Neuron (in vitro differentiated cells): ENCODE measurements around the gene NCOA3.
"Not testable (repeated sequence)": the region's sequence is repeated elsewhere in the genome, so short reads cannot be mapped to it uniquely, and the experiment has no call there.

Source experiments
- H2AFZ ChIP-seq: one replicate; pipeline ENCODE4 v1.6.1; 2013; ENCODE audit warnings: low read depth, mild to moderate bottlenecking, inconsistent platforms, low read length, moderate library complexity
- H3K27me3 ChIP-seq: one replicate; pipeline ENCODE4 v1.6.1; 2013; ENCODE audit warnings: low read length; ENCODE audit not compliant: insufficient read depth
- H3K36me3 ChIP-seq: one replicate; pipeline ENCODE4 v1.6.1; 2013; ENCODE audit warnings: low read length; ENCODE audit not compliant: insufficient read depth
- H3K4me1 ChIP-seq: one replicate; pipeline ENCODE4 v1.6.1; 2013; ENCODE audit warnings: low read length; ENCODE audit not compliant: insufficient read depth
- H3K4me3 ChIP-seq: 2 replicates; pipeline ENCODE4 v1.5.1; 2013; ENCODE audit warnings: mild to moderate bottlenecking, low read length, moderate library complexity
- H3K9me3 ChIP-seq: one replicate; pipeline ENCODE4 v1.6.1; 2013; ENCODE audit warnings: low read length

NCOA3 gene

GRCh38 chr20:47577314-47577713, 75.6 kb downstream of the NCOA3 start:
- Histone ChIP-seq H3K4me3 (peak overlapping the region; percentile 28), H3K27me3 (no peaks in the 10 kb centered on the region), H3K36me3 (no peaks in the 10 kb centered on the region), H2AFZ (no peak overlapping the region), H3K4me1 (peaks cover 43% of the 10 kb centered on the region), H3K9me3 (no peaks in the 10 kb centered on the region)

- Histone ChIP-seq H3K4me1 (peaks cover 41% of the 10 kb centered on the region), H2AFZ (no peak overlapping the region), H3K9me3 (no peaks in the 10 kb centered on the region), H3K36me3 (no peaks in the 10 kb centered on the region), H3K4me3 (no peak overlapping the region), H3K27me3 (no peaks in the 10 kb centered on the region)
Observed at GRCh38 chr20:47578543-47578942, 76.9 kb downstream of the NCOA3 start.

DNA sequence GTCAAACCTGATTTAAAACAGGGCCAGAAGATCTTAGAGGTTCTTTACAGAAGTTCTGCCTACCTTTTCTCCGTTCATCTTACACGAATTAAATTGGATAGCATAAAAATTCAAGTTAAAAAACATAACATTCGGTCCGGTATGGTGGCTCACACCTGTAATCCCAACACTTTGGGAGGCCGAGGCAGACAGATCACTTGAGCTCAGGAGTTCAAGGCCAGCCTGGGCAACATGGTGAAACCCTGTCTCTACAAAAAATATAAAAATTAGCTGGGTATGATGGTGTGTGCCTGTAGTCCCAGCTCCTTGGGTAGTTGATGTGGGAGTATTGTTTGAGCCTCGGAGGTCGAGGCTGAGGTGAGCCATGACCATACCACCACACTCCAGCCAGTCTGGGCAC, 79.0 kb downstream of the NCOA3 start:
- H3K4me3 ChIP-seq, H2AFZ ChIP-seq, H3K27me3 ChIP-seq, H3K36me3 ChIP-seq, H3K9me3 ChIP-seq: not testable (repeated sequence)
- H3K4me1 ChIP-seq, result peaks cover 22% of the 10 kb centered on the region

DNA sequence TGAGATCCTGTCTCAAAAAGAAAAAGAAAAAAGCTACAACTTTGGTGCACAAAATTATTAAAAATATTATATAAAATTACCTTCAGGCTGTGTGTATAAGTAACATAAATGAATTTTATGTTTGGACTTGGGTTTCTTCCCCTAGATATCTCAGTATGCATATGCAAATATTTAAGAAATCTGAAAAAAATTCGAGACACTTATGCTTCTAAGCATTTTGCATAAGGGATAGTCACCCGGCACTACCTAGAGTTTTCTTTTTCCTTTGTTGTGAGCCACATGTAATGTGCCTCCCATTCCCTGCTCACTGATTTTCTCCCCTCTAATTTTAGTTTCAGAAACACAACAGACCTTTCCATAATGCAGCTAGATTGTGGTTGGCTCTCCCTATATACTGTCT, 79.4 kb downstream of the NCOA3 start:
- Histone ChIP-seq H3K4me3 (no peak overlapping the region), H3K9me3 (peaks cover 4% of the 10 kb centered on the region), H3K27me3 (no peaks in the 10 kb centered on the region), H3K36me3 (peaks cover 3% of the 10 kb centered on the region), H2AFZ (no peak overlapping the region), H3K4me1 (peaks cover 18% of the 10 kb centered on the region)

DNA sequence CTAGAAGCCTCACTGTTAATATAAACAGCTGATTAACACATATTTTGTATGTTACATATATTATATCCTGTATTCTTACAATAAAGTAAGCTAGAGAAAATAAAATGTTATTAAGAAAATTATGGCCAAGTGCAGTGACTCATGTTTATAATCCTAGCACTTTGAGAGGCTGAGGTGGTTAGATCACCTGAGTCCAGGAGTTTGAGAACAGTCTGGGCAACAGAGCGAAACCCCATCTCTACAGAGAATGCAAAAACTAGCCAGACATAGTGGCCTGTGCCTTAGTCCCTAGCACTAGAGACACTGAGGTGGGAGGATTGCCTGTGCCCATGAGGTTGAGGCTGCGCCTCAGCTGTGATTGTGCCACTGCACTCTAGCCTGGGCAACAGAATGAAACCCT, 81.9 kb downstream of the NCOA3 start:
- peaks cover 4% of the 10 kb centered on the region for H3K4me1 ChIP-seq
- no peak overlapping the region for H2AFZ ChIP-seq
- no peak overlapping the region for H3K4me3 ChIP-seq
- no peaks in the 10 kb centered on the region for H3K27me3 ChIP-seq
- peaks cover 3% of the 10 kb centered on the region for H3K36me3 ChIP-seq
- peaks cover 4% of the 10 kb centered on the region for H3K9me3 ChIP-seq

GRCh38 chr20:47585087-47585747, 83.5 kb downstream of the NCOA3 start:
- peaks cover 4% of the 10 kb centered on the region for H3K4me1 ChIP-seq
- peaks cover 7% of the 10 kb centered on the region for H3K36me3 ChIP-seq
- H3K4me3 ChIP-seq, result no peak overlapping the region
- peaks cover 4% of the 10 kb centered on the region for H3K9me3 ChIP-seq
- no peaks in the 10 kb centered on the region for H3K27me3 ChIP-seq
- H2AFZ ChIP-seq, result no peak overlapping the region

GRCh38 chr20:47586649-47587294, 85.1 kb downstream of the NCOA3 start:
- Histone ChIP-seq H3K27me3 (no peaks in the 10 kb centered on the region), H3K9me3 (peaks cover 4% of the 10 kb centered on the region), H3K4me3 (no peak overlapping the region), H3K36me3 (peaks cover 7% of the 10 kb centered on the region), H2AFZ (no peak overlapping the region), H3K4me1 (peaks cover 4% of the 10 kb centered on the region)

DNA sequence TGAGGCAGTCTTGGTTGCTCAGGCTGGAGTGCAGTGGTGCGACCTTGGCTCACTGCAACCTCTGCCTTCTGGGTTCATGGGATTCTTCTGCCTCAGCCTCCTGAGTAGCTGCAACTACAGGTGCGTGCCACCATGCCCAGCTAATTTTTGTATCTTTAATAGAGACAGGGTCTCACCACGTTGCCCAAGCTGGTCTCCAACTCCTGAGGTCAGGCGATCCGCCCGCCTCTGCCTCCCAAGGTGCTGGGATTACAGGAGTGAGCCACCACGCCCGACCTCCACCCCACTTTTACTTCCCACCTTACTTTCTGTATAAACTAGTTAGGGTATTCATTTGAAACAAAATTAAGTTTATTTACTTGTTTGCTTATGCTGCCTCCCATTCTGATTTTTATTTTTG, 86.5 kb downstream of the NCOA3 start:
- H3K4me3 ChIP-seq, result no peak overlapping the region
- no peak overlapping the region for H2AFZ ChIP-seq
- no peaks in the 10 kb centered on the region for H3K27me3 ChIP-seq
- H3K36me3 ChIP-seq, result peaks cover 7% of the 10 kb centered on the region
- peaks cover 4% of the 10 kb centered on the region for H3K4me1 ChIP-seq
- peaks cover 4% of the 10 kb centered on the region for H3K9me3 ChIP-seq

DNA sequence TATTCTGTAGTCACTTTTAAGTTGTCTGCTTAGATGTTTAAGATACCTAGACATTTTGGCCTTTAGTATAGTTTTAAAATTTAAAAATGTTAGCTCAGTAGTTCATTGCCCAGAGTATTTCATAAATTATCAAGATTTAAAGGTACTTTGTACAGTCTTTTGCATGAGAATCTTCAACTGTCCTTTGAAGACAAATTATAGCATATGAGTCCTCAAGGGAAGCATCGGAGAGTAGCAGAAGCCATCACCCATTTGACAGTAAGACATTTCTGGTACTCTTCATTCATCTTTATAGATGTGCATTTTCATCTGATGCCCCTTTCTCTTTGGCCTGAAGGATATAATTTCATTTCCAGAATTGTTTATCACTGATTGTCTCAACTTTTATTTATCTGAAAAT, 89.5 kb downstream of the NCOA3 start:
- H3K9me3 ChIP-seq, result peaks cover 4% of the 10 kb centered on the region
- H3K27me3 ChIP-seq, result no peaks in the 10 kb centered on the region
- H2AFZ ChIP-seq, result no peak overlapping the region
- peaks cover 4% of the 10 kb centered on the region for H3K36me3 ChIP-seq
- H3K4me1 ChIP-seq, result peaks cover 4% of the 10 kb centered on the region
- no peak overlapping the region for H3K4me3 ChIP-seq

DNA sequence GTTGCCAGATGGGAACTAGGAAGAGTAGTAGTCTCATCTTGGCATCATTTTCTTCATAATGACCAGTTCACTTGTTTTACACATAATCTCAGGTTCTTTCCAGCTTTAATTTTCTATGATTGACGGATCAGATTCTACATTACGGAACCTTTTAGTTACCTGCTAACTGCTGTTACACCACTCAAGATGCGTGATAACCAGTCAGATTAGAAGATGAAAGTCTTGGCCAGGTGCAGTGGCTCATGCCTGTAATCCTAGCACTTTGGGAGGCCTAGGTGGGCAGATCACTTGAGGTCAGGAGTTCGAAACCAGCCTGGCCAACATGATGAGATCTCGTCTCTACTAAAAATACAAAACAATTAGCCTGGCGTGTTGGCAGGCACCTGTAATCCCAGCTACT, 92.5 kb downstream of the NCOA3 start:
- Histone ChIP-seq H3K27me3 (no peaks in the 10 kb centered on the region), H3K4me1 (no peaks in the 10 kb centered on the region), H3K9me3 (peaks cover 4% of the 10 kb centered on the region), H3K4me3 (no peak overlapping the region), H3K36me3 (peaks cover 3% of the 10 kb centered on the region), H2AFZ (no peak overlapping the region)

GRCh38 chr20:47595138-47595537, 93.5 kb downstream of the NCOA3 start:
- not testable (repeated sequence) for H3K4me1 ChIP-seq, H3K9me3 ChIP-seq, H3K36me3 ChIP-seq, H3K4me3 ChIP-seq, H2AFZ ChIP-seq, H3K27me3 ChIP-seq

- no peaks in the 10 kb centered on the region for H3K36me3 ChIP-seq
- no peaks in the 10 kb centered on the region for H3K4me1 ChIP-seq
- no peak overlapping the region for H3K4me3 ChIP-seq
- H3K9me3 ChIP-seq, result peaks cover 4% of the 10 kb centered on the region
- no peak overlapping the region for H2AFZ ChIP-seq
- H3K27me3 ChIP-seq, result no peaks in the 10 kb centered on the region
Observed at GRCh38 chr20:47596003-47596571, 94.4 kb downstream of the NCOA3 start.

DNA sequence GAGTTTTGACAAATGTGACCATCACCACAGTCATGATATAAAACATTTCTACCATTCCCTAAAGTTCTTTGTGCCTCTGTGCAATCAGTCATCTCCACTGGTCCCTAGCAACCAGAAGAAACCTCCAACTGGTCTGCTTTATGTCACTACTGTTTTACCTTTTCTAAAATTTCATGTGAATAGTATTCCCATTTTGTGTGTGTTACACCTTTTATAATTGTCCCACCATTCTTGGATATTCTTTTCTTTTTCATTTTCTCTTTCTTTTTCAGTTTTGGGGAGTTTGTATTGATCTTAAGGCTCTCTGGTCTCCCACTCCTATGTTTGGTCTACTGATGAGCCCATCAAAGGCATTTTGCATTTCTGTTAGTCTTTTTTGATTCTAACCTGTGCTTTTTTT, 95.4 kb downstream of the NCOA3 start:
- H3K27me3 ChIP-seq, result no peaks in the 10 kb centered on the region
- H3K9me3 ChIP-seq, result peaks cover 4% of the 10 kb centered on the region
- H3K4me3 ChIP-seq, result no peak overlapping the region
- H2AFZ ChIP-seq, result no peak overlapping the region
- H3K36me3 ChIP-seq, result no peaks in the 10 kb centered on the region
- H3K4me1 ChIP-seq, result no peaks in the 10 kb centered on the region
